ENCODE measurements around the gene OSER1. TPM values are rescaled to one million over a fixed set of nuclear protein-coding genes. Genes with fewer than 3 reads are reported as not detected.

Gene OSER1
- total and polyA plus RNA-seq, 9 of the 15 experiments (the other 6 are each of a cell fraction or from before 2014, with no cell fraction given): 15.5 to 57.3 (median 19.9) TPM

DNA sequence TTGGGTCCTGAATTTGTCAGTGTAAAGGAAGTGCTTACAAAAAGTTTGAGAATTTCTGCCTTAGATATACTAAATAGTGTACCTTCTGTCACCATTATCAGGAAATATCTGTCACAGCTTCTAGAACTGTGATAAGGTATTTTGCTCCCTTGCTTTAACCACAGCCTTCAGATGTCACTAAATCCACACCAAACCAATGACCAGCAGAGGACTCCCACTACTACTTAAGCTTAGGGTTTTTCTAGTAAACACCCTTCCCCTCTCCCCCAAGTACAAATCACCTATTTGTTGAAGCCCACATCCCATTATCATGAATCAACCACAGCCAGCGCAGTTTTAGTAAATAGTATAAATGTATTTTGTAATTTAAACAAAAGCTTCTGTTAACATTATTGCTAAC lies 15.0 kb downstream of the OSER1 start:
- BruUV-seq (replicated peaks): no TSS peak
- no peaks in the 10 kb centered on the region for H3K27me3 ChIP-seq (ENCODE audit: control insufficient read depth in 2 of 2, insufficient read depth in 2 of 2, low read length in 2 of 2)
- DNase-seq (ENCODE audit: extremely low read depth in 1 of 4, low spot score in 3 of 4) (peak in 1 of 4 experiments; percentile 27), FAIRE-seq (no peak), ATAC-seq (peak; percentile 74)
- ChIA-PET CTCF (ENCODE audit: low intra/inter-chr PET ratio) (no interaction called here), POLR2A (interaction anchor here (1.1 to 1.5 kb wide), 4 partner anchors 13 to 86 kb away, joined by 3 to 6 read pairs (median 4); no protein-coding TSS in a partner anchor)
- no peak overlapping the region for H3K27ac ChIP-seq (ENCODE audit: extremely low read depth, low read depth, low read length)
- H3K4me3 ChIP-seq: no peak overlapping the region
- no peak overlapping the region for H2AFZ ChIP-seq (ENCODE audit: low read depth, low read length)
- no peaks in the 10 kb centered on the region for H3K9me3 ChIP-seq (replicated peaks; ENCODE audit: control insufficient read depth, insufficient read depth, low read depth, low read length)
- H4K20me1 ChIP-seq (replicated peaks; ENCODE audit: control insufficient read depth, insufficient read depth, low read length): 0 out of 2 replicates have a peak, but pooled peaks cover 6% of the 10 kb centered on the region
- intact Hi-C loops (cut with micrococcal nuclease) (no loop called here), in situ Hi-C loops (cut with MboI) (no loop called here)
- H3K36me3 ChIP-seq (ENCODE audit: control insufficient read depth, insufficient read depth, low read length): peaks cover 39% of the 10 kb centered on the region
- H3K9me1 ChIP-seq (ENCODE audit: control insufficient read depth, insufficient read depth, low read length): peaks cover 3% of the 10 kb centered on the region
- TF ChIP-seq, protein P1, sequence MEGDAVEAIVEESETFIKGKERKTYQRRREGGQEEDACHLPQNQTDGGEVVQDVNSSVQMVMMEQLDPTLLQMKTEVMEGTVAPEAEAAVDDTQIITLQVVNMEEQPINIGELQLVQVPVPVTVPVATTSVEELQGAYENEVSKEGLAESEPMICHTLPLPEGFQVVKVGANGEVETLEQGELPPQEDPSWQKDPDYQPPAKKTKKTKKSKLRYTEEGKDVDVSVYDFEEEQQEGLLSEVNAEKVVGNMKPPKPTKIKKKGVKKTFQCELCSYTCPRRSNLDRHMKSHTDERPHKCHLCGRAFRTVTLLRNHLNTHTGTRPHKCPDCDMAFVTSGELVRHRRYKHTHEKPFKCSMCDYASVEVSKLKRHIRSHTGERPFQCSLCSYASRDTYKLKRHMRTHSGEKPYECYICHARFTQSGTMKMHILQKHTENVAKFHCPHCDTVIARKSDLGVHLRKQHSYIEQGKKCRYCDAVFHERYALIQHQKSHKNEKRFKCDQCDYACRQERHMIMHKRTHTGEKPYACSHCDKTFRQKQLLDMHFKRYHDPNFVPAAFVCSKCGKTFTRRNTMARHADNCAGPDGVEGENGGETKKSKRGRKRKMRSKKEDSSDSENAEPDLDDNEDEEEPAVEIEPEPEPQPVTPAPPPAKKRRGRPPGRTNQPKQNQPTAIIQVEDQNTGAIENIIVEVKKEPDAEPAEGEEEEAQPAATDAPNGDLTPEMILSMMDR (IDR thresholded peaks at IDR 0.05 in 2 of 3, conservative IDR thresholded peaks at IDR 0.05 in 1 of 3; ENCODE audit: insufficient read depth in 2 of 3, low read depth in 1 of 3, low read length in 3 of 3): peak in 1 of 3 experiments; percentile 30; a peak in 2 of 6 replicates
- no peak for TF ChIP-seq NFATC3 (IDR thresholded peaks at IDR 0.05)
- TF ChIP-seq LEF1 (IDR thresholded peaks at IDR 0.05): no peak
- TF ChIP-seq KLF16 (IDR thresholded peaks at IDR 0.05): peak; percentile 38; the same call in 1 of the 2 replicates
- TF ChIP-seq, protein P2, sequence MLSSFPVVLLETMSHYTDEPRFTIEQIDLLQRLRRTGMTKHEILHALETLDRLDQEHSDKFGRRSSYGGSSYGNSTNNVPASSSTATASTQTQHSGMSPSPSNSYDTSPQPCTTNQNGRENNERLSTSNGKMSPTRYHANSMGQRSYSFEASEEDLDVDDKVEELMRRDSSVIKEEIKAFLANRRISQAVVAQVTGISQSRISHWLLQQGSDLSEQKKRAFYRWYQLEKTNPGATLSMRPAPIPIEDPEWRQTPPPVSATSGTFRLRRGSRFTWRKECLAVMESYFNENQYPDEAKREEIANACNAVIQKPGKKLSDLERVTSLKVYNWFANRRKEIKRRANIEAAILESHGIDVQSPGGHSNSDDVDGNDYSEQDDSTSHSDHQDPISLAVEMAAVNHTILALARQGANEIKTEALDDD (IDR thresholded peaks at IDR 0.05): peak; percentile 51; the same call in 1 of the 2 replicates
- TF ChIP-seq, protein P3, sequence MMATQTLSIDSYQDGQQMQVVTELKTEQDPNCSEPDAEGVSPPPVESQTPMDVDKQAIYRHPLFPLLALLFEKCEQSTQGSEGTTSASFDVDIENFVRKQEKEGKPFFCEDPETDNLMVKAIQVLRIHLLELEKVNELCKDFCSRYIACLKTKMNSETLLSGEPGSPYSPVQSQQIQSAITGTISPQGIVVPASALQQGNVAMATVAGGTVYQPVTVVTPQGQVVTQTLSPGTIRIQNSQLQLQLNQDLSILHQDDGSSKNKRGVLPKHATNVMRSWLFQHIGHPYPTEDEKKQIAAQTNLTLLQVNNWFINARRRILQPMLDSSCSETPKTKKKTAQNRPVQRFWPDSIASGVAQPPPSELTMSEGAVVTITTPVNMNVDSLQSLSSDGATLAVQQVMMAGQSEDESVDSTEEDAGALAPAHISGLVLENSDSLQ (IDR thresholded peaks at IDR 0.05): 0 out of 2 replicates have a peak, but pooled peaks have one; percentile 7
- TF ChIP-seq TEAD4 (IDR thresholded peaks at IDR 0.05; ENCODE audit: low read length): peak; percentile 48; the same call in 1 of the 2 replicates
- no peak for TF ChIP-seq TEAD4 (CRISPR knock-in tag; IDR thresholded peaks at IDR 0.05; ENCODE audit: borderline replicate concordance)
- TF ChIP-seq RAD21 (CRISPR knock-in tag; conservative IDR thresholded peaks at IDR 0.05 in 1 of 2, IDR thresholded peaks at IDR 0.05 in 1 of 2): peak in 1 of 2 experiments; percentile 25; a peak in 2 of 4 replicates
- no peaks in the 10 kb centered on the region for H3K79me2 ChIP-seq (ENCODE audit: control insufficient read depth, insufficient read depth, low read length)
- H3K4me2 ChIP-seq (ENCODE audit: insufficient read depth, low read length): no peak overlapping the region
- WGBS (ENCODE audit: insufficient coverage, low coverage, missing lambda C conversion rate): 50% methylated on average over 1 of the region's 1 CpG
- no peak overlapping the region for H3K9ac ChIP-seq (ENCODE audit: insufficient read depth in 1 of 2, low read depth in 2 of 2, low read length in 2 of 2)
- peaks cover 0 to 8% of the 10 kb centered on the region in 2 experiments; a peak in 2 of 5 replicates for H3K4me1 ChIP-seq (replicated peaks in 1 of 2; ENCODE audit: control insufficient read depth in 2 of 2, insufficient read depth in 2 of 2, low read length in 2 of 2)
